COR-L47 (cell line): Measurements from ENCODE around the gene TSPAN14.
"Not testable (repeated sequence)": the region's sequence is repeated elsewhere in the genome, so short reads cannot be mapped to it uniquely, and the experiment has no call there.

Experiments used
- DNase-seq: peaks from one replicate; lab custom pipeline; 2025; lab: John Stamatoyannopoulos, UW

The TSPAN14 gene

GRCh38 chr10:80524190-80524909, 70.2 kb downstream of the TSPAN14 start:
- no peak for DNase-seq

GRCh38 chr10:80526218-80526617, 72.1 kb downstream of the TSPAN14 start:
- DNase-seq: no peak

GRCh38 chr10:80526742-80527141, 72.6 kb downstream of the TSPAN14 start:
- DNase-seq: no peak

- DNase-seq: no peak
These were observed 74.1 kb downstream of the TSPAN14 start for GRCh38 chr10:80528185-80528700.

GRCh38 chr10:80528901-80529300, 74.8 kb downstream of the TSPAN14 start:
- DNase-seq: no peak

- DNase-seq: no peak
These were observed 75.5 kb downstream of the TSPAN14 start for GRCh38 chr10:80529604-80530003.

- no peak for DNase-seq
These were observed 76.1 kb downstream of the TSPAN14 start for GRCh38 chr10:80530251-80530650.

- no peak for DNase-seq
These were observed 76.7 kb downstream of the TSPAN14 start for GRCh38 chr10:80530816-80531215.

- no peak for DNase-seq
These were observed 78.5 kb downstream of the TSPAN14 start for GRCh38 chr10:80532571-80532970.

GRCh38 chr10:80534059-80534458, 79.9 kb downstream of the TSPAN14 start:
- not testable (repeated sequence) for DNase-seq

GRCh38 chr10:80534646-80535045, 80.5 kb downstream of the TSPAN14 start:
- DNase-seq: not testable (repeated sequence)

GRCh38 chr10:80535671-80536360, 81.7 kb downstream of the TSPAN14 start:
- peak; percentile 12 for DNase-seq

- DNase-seq: no peak
These were observed 82.3 kb downstream of the TSPAN14 start for GRCh38 chr10:80536361-80536835.

GRCh38 chr10:80537086-80537735, 83.1 kb downstream of the TSPAN14 start:
- no peak for DNase-seq

- DNase-seq: no peak
These were observed 83.8 kb downstream of the TSPAN14 start, which contains the start of gene SH2D4B for GRCh38 chr10:80537736-80538480. Gene SH2D4B, plus strand, starts transcription at chr10:80537902. Its CDS starts 430 bp downstream, at chr10:80538332.

GRCh38 chr10:80538481-80539185, 84.5 kb downstream of the TSPAN14 start:
- DNase-seq: no peak

- no peak for DNase-seq
These were observed 85.4 kb downstream of the TSPAN14 start for GRCh38 chr10:80539421-80540031.

GRCh38 chr10:80540136-80540535, 86.0 kb downstream of the TSPAN14 start:
- no peak for DNase-seq

GRCh38 chr10:80540618-80540980, 86.5 kb downstream of the TSPAN14 start:
- no peak for DNase-seq

- DNase-seq: no peak
These were observed 87.1 kb downstream of the TSPAN14 start for GRCh38 chr10:80540981-80541750.
